K562 (cell line): ENCODE data around the gene NUSAP1. TPM values are rescaled to one million over a fixed set of nuclear protein-coding genes. Genes with fewer than 3 reads are reported as not detected.

Experiments used
- BCL6 ChIP-seq: fragments of 250-450 bp; sonication (Bioruptor Pico); IDR thresholded peaks from 2 replicates; pipeline ENCODE4 v1.4.0; 2020
- BRD9 ChIP-seq: fragments of 450-650 bp; IDR thresholded peaks from 2 replicates; pipeline ENCODE4 v1.6.1; 2018; ENCODE audit warnings: low read depth; ENCODE audit not compliant: partially characterized antibody
- CC2D1A ChIP-seq: fragments of 450-650 bp; IDR thresholded peaks from 2 replicates; pipeline ENCODE4 v1.6.1; 2017; ENCODE audit warnings: mild to moderate bottlenecking
- CREB1 ChIP-seq, 2 experiments: sonication (generic) in 1 of 2; formaldehyde crosslinking in 1 of 2; IDR thresholded peaks; 2 replicates each; pipeline versions ENCODE4 v1.6.1 to v1.8.0; 2012 to 2022; ENCODE audit warnings: inconsistent platforms in 1 of 2, mild to moderate bottlenecking in 1 of 2, missing genetic modification reagents in 1 of 2, moderate library complexity in 1 of 2
- GATAD2B ChIP-seq: fragments of 450-650 bp; IDR thresholded peaks from 2 replicates; pipeline ENCODE4 v1.6.1; 2017; ENCODE audit warnings: mild to moderate bottlenecking, borderline replicate concordance
- LEF1 ChIP-seq: fragments of 450-650 bp; IDR thresholded peaks from 2 replicates; pipeline ENCODE4 v1.6.1; 2016; ENCODE audit warnings: mild to moderate bottlenecking
- MAFK ChIP-seq: IDR thresholded peaks from 2 replicates; pipeline ENCODE4 v1.6.1; 2011; ENCODE audit warnings: low read length, improper control_type of control experiment
- MCM5 ChIP-seq: fragments of 450-650 bp; IDR thresholded peaks from 2 replicates; pipeline ENCODE4 v1.6.1; 2016; ENCODE audit warnings: low read depth
- NCOA4 ChIP-seq: fragments of 450-650 bp; IDR thresholded peaks from 2 replicates; pipeline ENCODE4 v1.6.1; 2018; ENCODE audit warnings: mild to moderate bottlenecking; ENCODE audit not compliant: partially characterized antibody
- RB1 ChIP-seq: fragments of 450-650 bp; IDR thresholded peaks from 2 replicates; pipeline ENCODE4 v1.6.1; 2017; ENCODE audit warnings: low read depth, mild to moderate bottlenecking
- RBBP5 ChIP-seq: fragments of 200-600 bp; sonication (generic); IDR thresholded peaks from 2 replicates; pipeline ENCODE4 v1.6.1; 2012; ENCODE audit warnings: borderline replicate concordance, mild to moderate bottlenecking, low read length, control low read depth, inconsistent platforms; ENCODE audit not compliant: insufficient read depth, poor library complexity, severe bottlenecking
- SIX5 ChIP-seq, 2 experiments: IDR thresholded peaks; 2 replicates each; pipeline ENCODE4 v1.6.1; 2011; ENCODE audit warnings: low read length in 2 of 2, borderline replicate concordance in 1 of 2, low read depth in 1 of 2, mild to moderate bottlenecking in 1 of 2, moderate library complexity in 1 of 2; ENCODE audit not compliant: insufficient read depth in 1 of 2
- ZNF239 ChIP-seq: fragments of 250-450 bp; sonication (Bioruptor Pico); IDR thresholded peaks from 2 replicates; pipeline ENCODE4 v1.4.0; 2020; ENCODE audit warnings: mild to moderate bottlenecking
- ZNF324 ChIP-seq: fragments of 250-450 bp; sonication (Bioruptor Pico); IDR thresholded peaks from 2 replicates; pipeline ENCODE4 v1.4.0; 2020; ENCODE audit warnings: mild to moderate bottlenecking
- ZNF347 ChIP-seq: fragments of 450-650 bp; formaldehyde crosslinking; IDR thresholded peaks from 2 replicates; pipeline ENCODE4 v1.4.0; 2020; ENCODE audit warnings: low read depth, mild to moderate bottlenecking, moderate library complexity
- ZNF384 ChIP-seq: IDR thresholded peaks from 2 replicates; pipeline ENCODE4 v1.6.1; 2012; ENCODE audit warnings: low read depth, low read length, improper control_type of control experiment
- ZNF644 ChIP-seq: fragments of 200-800 bp; sonication (Bioruptor generic); IDR thresholded peaks from 2 replicates; pipeline ENCODE4 v1.6.1; 2016; ENCODE audit warnings: low read depth, missing genetic modification characterization, missing compliant biosample characterization
- polyA plus RNA-seq, 8 experiments: library from polyadenylated mRNA; depleted of rRNA in 4 of 8; stranded (reverse) in 5 of 8; unstranded in 3 of 8; fragments of >200 nt; fragmentation: Nextera tagmentation in 2 of 8; fragmentation: Illumina TruSeq in 1 of 8; extraction: Ambion mirVana in 2 of 8; extraction: Trizol in 1 of 8; gene quantifications; 2 replicates each; pipeline versions ENCODE4 v1.2.1 to v1.2.3, GENCODE V29; 2011 to 2014; ENCODE audit warnings: inconsistent platforms in 1 of 8, missing spikeins in 1 of 8
- total RNA-seq, 7 experiments: library from RNA; depleted of rRNA in 6 of 7; stranded (reverse); fragments of >200 nt in 6 of 7; fragmentation: Illumina TruSeq in 2 of 7; extraction: Trizol in 2 of 7; gene quantifications; 2 replicates each; pipeline versions ENCODE4 v1.2.1 to v1.2.3, GENCODE V29; 2011 to 2021; ENCODE audit warnings: low replicate concordance in 1 of 7
- TF ChIP-seq, protein P1 (sequence below): fragments of 250-450 bp; sonication (Bioruptor Pico); IDR thresholded peaks from 2 replicates; pipeline ENCODE4 v1.8.0; 2022; ENCODE audit warnings: inconsistent platforms, mild to moderate bottlenecking, moderate library complexity, borderline replicate concordance
- TF ChIP-seq, protein P2 (sequence below), 2 experiments: fragments of 450-650 bp in 1 of 2; sonication (generic) in 1 of 2; formaldehyde crosslinking in 1 of 2; IDR thresholded peaks in 1 of 2; conservative IDR thresholded peaks in 1 of 2; 2 replicates each; pipeline versions ENCODE4 v1.6.1 to v1.8.1; 2016 to 2023; ENCODE audit warnings: mild to moderate bottlenecking in 2 of 2, moderate library complexity in 2 of 2, inconsistent platforms in 1 of 2, missing genetic modification reagents in 1 of 2
- TF ChIP-seq, protein P3 (sequence below): fragments of 450-650 bp; IDR thresholded peaks from 2 replicates; pipeline ENCODE4 v1.6.1; 2018; ENCODE audit warnings: mild to moderate bottlenecking, low read depth; ENCODE audit not compliant: partially characterized antibody
- TF ChIP-seq, protein P4 (sequence below): fragments of 450-650 bp; formaldehyde crosslinking; IDR thresholded peaks from 2 replicates; pipeline ENCODE4 v1.4.0; 2022; ENCODE audit warnings: missing genetic modification characterization

The NUSAP1 gene
- total and polyA plus RNA-seq, 9 of the 15 experiments (the other 6 are each of a cell fraction or from before 2014, with no cell fraction given), result 119 to 266 (median 227) TPM

DNA sequence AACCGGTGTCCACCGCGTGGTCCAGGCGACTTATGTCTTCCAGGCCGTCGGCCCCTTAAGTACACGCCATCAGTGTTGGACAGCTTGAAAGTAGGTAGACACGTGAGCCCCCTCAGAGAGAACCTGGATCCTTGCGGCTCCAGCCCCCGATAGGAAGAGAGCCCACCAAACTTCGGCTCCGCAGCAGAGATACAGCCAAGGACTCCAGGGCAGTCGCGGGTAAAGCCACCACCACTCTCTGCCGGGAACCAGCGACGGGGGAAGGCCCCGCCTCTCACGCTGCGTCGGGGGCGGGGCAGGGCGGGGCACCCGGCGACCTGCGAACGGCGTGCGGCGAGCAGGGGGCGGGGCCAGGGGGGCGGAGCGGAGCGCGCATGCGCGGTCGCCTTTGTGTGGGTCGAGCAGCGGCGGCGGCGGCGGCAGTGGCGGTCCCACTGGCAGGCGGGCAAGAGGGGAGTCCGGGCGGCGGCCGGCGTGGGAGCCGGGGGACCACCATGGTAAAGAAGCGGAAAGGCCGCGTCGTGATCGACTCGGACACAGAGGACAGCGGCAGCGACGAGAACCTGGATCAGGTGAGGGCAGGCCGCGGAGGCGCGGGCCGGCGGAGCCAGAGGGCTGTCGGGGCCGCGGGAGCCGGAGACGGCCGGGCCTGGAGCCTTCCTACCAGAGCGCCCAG lies 84.2 kb downstream of the NUSAP1 start, which contains the start of gene RTF1 (continued):
- TF ChIP-seq, protein P1, sequence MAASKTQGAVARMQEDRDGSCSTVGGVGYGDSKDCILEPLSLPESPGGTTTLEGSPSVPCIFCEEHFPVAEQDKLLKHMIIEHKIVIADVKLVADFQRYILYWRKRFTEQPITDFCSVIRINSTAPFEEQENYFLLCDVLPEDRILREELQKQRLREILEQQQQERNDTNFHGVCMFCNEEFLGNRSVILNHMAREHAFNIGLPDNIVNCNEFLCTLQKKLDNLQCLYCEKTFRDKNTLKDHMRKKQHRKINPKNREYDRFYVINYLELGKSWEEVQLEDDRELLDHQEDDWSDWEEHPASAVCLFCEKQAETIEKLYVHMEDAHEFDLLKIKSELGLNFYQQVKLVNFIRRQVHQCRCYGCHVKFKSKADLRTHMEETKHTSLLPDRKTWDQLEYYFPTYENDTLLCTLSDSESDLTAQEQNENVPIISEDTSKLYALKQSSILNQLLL (CRISPR knock-in tag), result no peak
- TF ChIP-seq, protein P2, sequence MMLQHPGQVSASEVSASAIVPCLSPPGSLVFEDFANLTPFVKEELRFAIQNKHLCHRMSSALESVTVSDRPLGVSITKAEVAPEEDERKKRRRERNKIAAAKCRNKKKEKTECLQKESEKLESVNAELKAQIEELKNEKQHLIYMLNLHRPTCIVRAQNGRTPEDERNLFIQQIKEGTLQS (IDR thresholded peaks at IDR 0.05), result no peak
- TF ChIP-seq, protein P2 (CRISPR knock-in tag; conservative IDR thresholded peaks at IDR 0.05), result no peak
- no peak for TF ChIP-seq CC2D1A
- no peak for TF ChIP-seq MCM5
- peak; percentile 21 for TF ChIP-seq RB1
- TF ChIP-seq ZNF239 (CRISPR knock-in tag), result no peak
- no peak for TF ChIP-seq LEF1
- TF ChIP-seq ZNF644 (tag), result no peak
- TF ChIP-seq, protein P3, sequence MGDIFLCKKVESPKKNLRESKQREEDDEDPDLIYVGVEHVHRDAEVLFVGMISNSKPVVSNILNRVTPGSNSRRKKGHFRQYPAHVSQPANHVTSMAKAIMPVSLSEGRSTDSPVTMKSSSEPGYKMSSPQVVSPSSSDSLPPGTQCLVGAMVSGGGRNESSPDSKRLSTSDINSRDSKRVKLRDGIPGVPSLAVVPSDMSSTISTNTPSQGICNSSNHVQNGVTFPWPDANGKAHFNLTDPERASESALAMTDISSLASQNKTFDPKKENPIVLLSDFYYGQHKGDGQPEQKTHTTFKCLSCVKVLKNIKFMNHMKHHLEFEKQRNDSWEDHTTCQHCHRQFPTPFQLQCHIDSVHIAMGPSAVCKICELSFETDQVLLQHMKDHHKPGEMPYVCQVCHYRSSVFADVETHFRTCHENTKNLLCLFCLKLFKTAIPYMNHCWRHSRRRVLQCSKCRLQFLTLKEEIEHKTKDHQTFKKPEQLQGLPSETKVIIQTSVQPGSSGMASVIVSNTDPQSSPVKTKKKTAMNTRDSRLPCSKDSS, result no peak
- no peak for TF ChIP-seq GATAD2B
- TF ChIP-seq MAFK, result no peak
- no peak for TF ChIP-seq NCOA4
- no peak for TF ChIP-seq ZNF347
- TF ChIP-seq, protein P4, sequence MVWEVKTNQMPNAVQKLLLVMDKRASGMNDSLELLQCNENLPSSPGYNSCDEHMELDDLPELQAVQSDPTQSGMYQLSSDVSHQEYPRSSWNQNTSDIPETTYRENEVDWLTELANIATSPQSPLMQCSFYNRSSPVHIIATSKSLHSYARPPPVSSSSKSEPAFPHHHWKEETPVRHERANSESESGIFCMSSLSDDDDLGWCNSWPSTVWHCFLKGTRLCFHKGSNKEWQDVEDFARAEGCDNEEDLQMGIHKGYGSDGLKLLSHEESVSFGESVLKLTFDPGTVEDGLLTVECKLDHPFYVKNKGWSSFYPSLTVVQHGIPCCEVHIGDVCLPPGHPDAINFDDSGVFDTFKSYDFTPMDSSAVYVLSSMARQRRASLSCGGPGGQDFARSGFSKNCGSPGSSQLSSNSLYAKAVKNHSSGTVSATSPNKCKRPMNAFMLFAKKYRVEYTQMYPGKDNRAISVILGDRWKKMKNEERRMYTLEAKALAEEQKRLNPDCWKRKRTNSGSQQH (CRISPR knock-in tag), result no peak
- no peak for TF ChIP-seq ZNF324 (CRISPR knock-in tag)
- peak; percentile 92 for TF ChIP-seq CREB1 (IDR thresholded peaks at IDR 0.05)
- TF ChIP-seq CREB1 (CRISPR knock-in tag; IDR thresholded peaks at IDR 0.05), result peak; percentile 95
- no peak for TF ChIP-seq BRD9
- TF ChIP-seq SIX5 (IDR thresholded peaks at IDR 0.05; ENCODE audit: borderline replicate concordance in 1 of 2, insufficient read depth in 1 of 2, low read depth in 1 of 2, low read length in 2 of 2), result no peak
- peak; percentile 66 for TF ChIP-seq RBBP5
- TF ChIP-seq ZNF384, result no peak
- no peak for TF ChIP-seq BCL6 (CRISPR knock-in tag)
